Psoas muscle (tissue), 8 donors: ENCODE data around the gene LHFPL3. TPM values are rescaled to one million over a fixed set of nuclear protein-coding genes. Genes with fewer than 3 reads are reported as not detected.

Experiments used
- ATAC-seq, 4 donors: fragments of 200-7000 bp; cut with Tn5 transposase; one replicate each; pipeline ENCODE4 v1.9.1; 2020; ENCODE audit warnings: moderate library complexity in 3 of 4, mild to moderate bottlenecking in 2 of 4
- DNase-seq, 2 donors: peaks; one replicate each; pipeline ENCODE4 v3.0.0-alpha.2; 2020
- H3K27ac ChIP-seq: fragments of 200-600 bp; one replicate; pipeline ENCODE4 v1.8.0; 2022
- H3K27me3 ChIP-seq, 3 donors: fragments of 200-600 bp in 1 of 3; one replicate each; pipeline versions ENCODE4 v1.6.1 to v1.8.0; 2013 to 2022; ENCODE audit warnings: low read length in 2 of 3, mild to moderate bottlenecking in 2 of 3, moderate library complexity in 1 of 3; ENCODE audit not compliant: insufficient read depth in 3 of 3
- H3K36me3 ChIP-seq, 2 donors: fragments of 200-600 bp in 1 of 2; one replicate each; pipeline versions ENCODE4 v1.6.1 to v1.8.0; 2013 to 2022; ENCODE audit warnings: low read depth in 1 of 2, mild to moderate bottlenecking in 1 of 2, moderate library complexity in 1 of 2; ENCODE audit not compliant: insufficient read depth in 1 of 2
- H3K4me1 ChIP-seq: fragments of 200-600 bp; one replicate; pipeline ENCODE4 v1.8.0; 2022
- H3K4me3 ChIP-seq: fragments of 200-600 bp; one replicate; pipeline ENCODE4 v1.8.0; 2022; ENCODE audit warnings: mild to moderate bottlenecking
- H3K9me3 ChIP-seq: fragments of 200-600 bp; one replicate; pipeline ENCODE4 v1.8.0; 2022
- CTCF ChIP-seq: fragments of 200-600 bp; IDR thresholded peaks from one replicate; pipeline ENCODE4 v1.8.0; 2022; ENCODE audit warnings: antibody characterized with exemption
- WGBS, 3 donors: extraction: QIAGEN DNeasy Blood & Tissue Kit; methylation state at CpG; one replicate each; pipeline versions ENCODE4 v1.1.6 to v1.1.7; 2013; 5-methylcytosine and 5-hydroxymethylcytosine counted together
- intact Hi-C, 2 donors: fragments of 100-400 bp; cut with DNase I; formaldehyde crosslinking; loops; one replicate each; pipeline versions ENCODE4 v1.11.0 to v1.14.2; 2022
- polyA plus RNA-seq, 3 donors: library from polyadenylated mRNA; stranded (reverse); fragments of 200-250 nt; gene quantifications; one replicate each; pipeline ENCODE4 v1.2.3, GENCODE V29; 2013
- total RNA-seq, 4 donors: library from RNA; stranded (reverse); fragmentation: NEBNext Ultra II Directional in 2 of 4; extraction: Animal tissue kit (Norgen Biotek cat#: 25700) in 2 of 4; gene quantifications; one replicate each; pipeline versions ENCODE4 v1.2.1 to v1.2.4, GENCODE V29; 2021 to 2023
- donor health status: healthy with polysubstance abuse.
- donor health status: DM: no; HTN: no; CAD: no; lungs with moderate emphysema.
- donor health status: Bipolar disorder and iron deficiency.
- donor health status: healthy.
- donor health status: DM: yes; HTN: yes; CAD: no.
- donor health status: DM: no; HTN: no; CAD: no.
- donor health status: DM: no; HTN: no; CAD: no.
- donor health status: DM: yes; HTN: yes; CAD: no.

LHFPL3 gene
- total and polyA plus RNA-seq, 7 donors, result not detected

GRCh38 chr7:104890216-104890615 is 561.8 kb downstream of the LHFPL3 start:
- intact Hi-C loops, result no loop called here
- Histone ChIP-seq H3K9me3 (no peaks in the 10 kb centered on the region), H3K36me3 (no peaks in the 10 kb centered on the region), H3K4me1 (no peaks in the 10 kb centered on the region), H3K4me3 (no peak overlapping the region), H3K27ac (no peak overlapping the region), H3K27me3 (no peaks in the 10 kb centered on the region)
- no peak for TF ChIP-seq CTCF
- ATAC-seq (no peak), DNase-seq (no peak)
- WGBS, 3 donors, result 62 to 77% (median 75%) methylated on average over 5 of the region's 5 CpGs

GRCh38 chr7:104891949-104892348 is 563.5 kb downstream of the LHFPL3 start:
- no peaks in the 10 kb centered on the region for H3K9me3 ChIP-seq
- H3K4me1 ChIP-seq, result no peaks in the 10 kb centered on the region
- DNase-seq (no peak), ATAC-seq (no peak)
- no peak overlapping the region for H3K27ac ChIP-seq
- TF ChIP-seq CTCF, result no peak
- H3K27me3 ChIP-seq, result no peaks in the 10 kb centered on the region
- no peak overlapping the region for H3K4me3 ChIP-seq
- H3K36me3 ChIP-seq, result no peaks in the 10 kb centered on the region
- intact Hi-C loops, result no loop called here

- WGBS, 3 donors, result 52 to 83% (median 76%) methylated on average over 1 of the region's 1 CpG
- H3K36me3 ChIP-seq, result no peaks in the 10 kb centered on the region
- DNase-seq (no peak), ATAC-seq (no peak)
- no peak overlapping the region for H3K27ac ChIP-seq
- no peak overlapping the region for H3K4me3 ChIP-seq
- H3K9me3 ChIP-seq, result no peaks in the 10 kb centered on the region
- no peaks in the 10 kb centered on the region for H3K4me1 ChIP-seq
- intact Hi-C loops, result no loop called here
- no peaks in the 10 kb centered on the region for H3K27me3 ChIP-seq
- no peak for TF ChIP-seq CTCF
These were observed 565.9 kb downstream of the LHFPL3 start for GRCh38 chr7:104894314-104894713.

GRCh38 chr7:104894726-104895521 is 566.5 kb downstream of the LHFPL3 start:
- no peak for ATAC-seq
- TF ChIP-seq CTCF, result no peak
- Histone ChIP-seq H3K36me3 (no peaks in the 10 kb centered on the region), H3K27ac (no peak overlapping the region), H3K9me3 (no peaks in the 10 kb centered on the region), H3K27me3 (no peaks in the 10 kb centered on the region), H3K4me3 (no peak overlapping the region), H3K4me1 (no peaks in the 10 kb centered on the region)
- no peak for DNase-seq
- intact Hi-C loops, result no loop called here
- 87 to 92% (median 88%) methylated on average over 3 of the region's 3 CpGs for WGBS, 3 donors
